Measurements from ENCODE around the gene ZNF441. TPM values are rescaled to one million over a fixed set of nuclear protein-coding genes. Genes with fewer than 3 reads are reported as not detected.
A peak's percentile ranks its signal among the peaks of the same experiment; 100 is the strongest.

The ZNF441 gene
- total RNA-seq, 2 experiments from 2014 or later = 3.6 to 4.3 TPM

DNA sequence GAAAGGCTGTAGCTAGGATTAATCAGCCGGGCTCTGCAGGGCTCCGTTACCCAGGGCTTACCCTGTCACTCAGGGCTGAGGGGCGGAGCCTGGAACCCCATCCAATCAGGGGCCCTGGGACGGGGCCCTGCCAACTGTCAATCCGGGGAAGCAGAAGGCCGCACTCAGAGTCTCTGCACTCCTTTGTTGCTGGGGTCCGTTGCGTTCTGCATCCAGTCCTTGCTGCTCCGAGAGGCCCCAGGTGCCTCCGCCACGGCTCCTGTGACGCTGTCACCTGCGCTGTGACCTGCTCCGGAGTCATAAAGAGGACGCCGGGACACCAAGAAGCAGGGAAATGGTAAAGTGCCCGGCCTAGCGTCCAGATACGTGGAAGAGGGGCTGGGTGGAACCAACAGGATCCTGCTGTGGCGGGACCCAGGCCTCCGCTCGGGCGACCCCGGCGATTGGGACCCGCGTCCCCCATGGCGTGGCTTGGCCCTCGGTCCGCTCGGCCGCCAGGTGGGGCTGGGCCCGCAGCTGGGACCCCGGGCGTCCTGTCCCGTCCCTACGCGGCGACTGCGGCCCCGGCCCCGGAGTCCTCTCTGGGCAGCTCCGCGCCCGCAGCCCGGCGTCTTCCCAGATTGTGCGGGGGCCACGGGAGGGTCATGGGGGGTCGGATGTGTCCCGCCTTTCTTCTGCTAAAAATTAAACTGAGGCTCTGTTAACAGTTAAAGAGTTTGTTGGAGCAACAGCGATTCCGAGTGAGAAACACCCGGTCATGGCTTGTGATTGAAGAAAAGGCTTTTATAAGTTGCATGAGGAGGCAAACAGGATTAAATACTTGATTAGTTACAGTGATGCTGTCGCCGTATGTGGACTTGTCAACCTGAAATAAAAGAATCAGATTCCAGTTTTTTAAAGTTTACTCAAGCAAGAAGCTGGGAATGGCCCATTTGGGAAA, 31.9 kb downstream of the ZNF441 start, which contains the start of gene ZNF491:
ZNF491 (plus strand) TSS at position 133 of the 940 bp plus-strand sequence. CDS start 7,431 bp downstream, outside the sequence.
- Mint-ChIP-seq H3K4me3 (peak within 1 kb of the TSS; percentile 87), H3K9me3 (peaks cover 9% of the 10 kb centered on the region), H3K4me1 (ENCODE audit: low read depth) (peaks cover 14% of the 10 kb centered on the region), H3K36me3 (ENCODE audit: low read depth) (peaks cover 6% of the 10 kb centered on the region), H3K27me3 (no peaks in the 10 kb centered on the region), H3K27ac (peak within 1 kb of the TSS; percentile 69)
- ATAC-seq (peak; percentile 98), DNase-seq (peak; percentile 97)
- intact Hi-C loops (cut with micrococcal nuclease) = loop anchor here (5.0 kb wide), 1 partner anchor 344 kb away; the partner anchor contains the start of gene ZNF20
- ChIA-PET CTCF (interaction anchor here (0.8 to 5.2 kb wide), 48 partner anchors 9 to 342 kb away, joined by 3 to 69 read pairs (median 6); partner anchors contain the start of genes ZNF20, ZNF439, ZNF440 and ZNF69), POLR2A (interaction anchor here (0.7 to 2.1 kb wide), 8 partner anchors 13 to 253 kb away, joined by 3 to 8 read pairs (median 4); partner anchors contain the start of genes ZNF440 and ZNF441)
- TF ChIP-seq, protein P1, sequence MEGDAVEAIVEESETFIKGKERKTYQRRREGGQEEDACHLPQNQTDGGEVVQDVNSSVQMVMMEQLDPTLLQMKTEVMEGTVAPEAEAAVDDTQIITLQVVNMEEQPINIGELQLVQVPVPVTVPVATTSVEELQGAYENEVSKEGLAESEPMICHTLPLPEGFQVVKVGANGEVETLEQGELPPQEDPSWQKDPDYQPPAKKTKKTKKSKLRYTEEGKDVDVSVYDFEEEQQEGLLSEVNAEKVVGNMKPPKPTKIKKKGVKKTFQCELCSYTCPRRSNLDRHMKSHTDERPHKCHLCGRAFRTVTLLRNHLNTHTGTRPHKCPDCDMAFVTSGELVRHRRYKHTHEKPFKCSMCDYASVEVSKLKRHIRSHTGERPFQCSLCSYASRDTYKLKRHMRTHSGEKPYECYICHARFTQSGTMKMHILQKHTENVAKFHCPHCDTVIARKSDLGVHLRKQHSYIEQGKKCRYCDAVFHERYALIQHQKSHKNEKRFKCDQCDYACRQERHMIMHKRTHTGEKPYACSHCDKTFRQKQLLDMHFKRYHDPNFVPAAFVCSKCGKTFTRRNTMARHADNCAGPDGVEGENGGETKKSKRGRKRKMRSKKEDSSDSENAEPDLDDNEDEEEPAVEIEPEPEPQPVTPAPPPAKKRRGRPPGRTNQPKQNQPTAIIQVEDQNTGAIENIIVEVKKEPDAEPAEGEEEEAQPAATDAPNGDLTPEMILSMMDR (IDR thresholded peaks at IDR 0.05) = peak; percentile 48

DNA sequence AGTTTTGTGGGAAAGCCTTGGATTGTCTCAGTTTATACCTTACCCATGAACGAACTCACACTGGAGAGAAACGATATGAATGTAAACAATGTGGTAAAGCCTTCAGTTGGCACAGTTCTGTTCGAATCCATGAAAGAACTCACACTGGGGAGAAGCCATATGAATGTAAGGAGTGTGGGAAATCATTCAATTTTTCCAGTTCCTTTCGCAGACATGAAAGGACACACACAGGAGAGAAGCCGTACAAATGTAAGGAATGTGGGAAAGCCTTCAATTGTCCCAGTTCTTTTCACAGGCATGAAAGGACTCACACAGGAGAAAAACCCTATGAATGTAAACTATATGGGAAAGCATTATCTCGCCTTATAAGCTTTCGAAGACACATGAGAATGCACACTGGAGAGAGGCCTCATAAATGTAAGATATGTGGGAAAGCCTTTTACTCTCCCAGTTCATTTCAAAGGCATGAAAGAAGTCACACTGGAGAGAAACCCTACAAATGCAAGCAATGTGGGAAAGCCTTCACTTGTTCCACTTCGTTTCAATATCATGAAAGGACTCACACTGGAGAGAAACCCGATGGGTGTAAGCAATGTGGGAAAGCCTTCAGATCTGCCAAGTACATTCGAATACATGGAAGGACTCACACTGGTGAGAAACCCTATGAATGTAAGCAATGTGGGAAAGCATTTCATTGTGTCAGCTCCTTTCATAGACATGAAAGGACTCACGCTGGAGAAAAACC, 39.7 kb downstream of the ZNF441 start:
- TF ChIP-seq, protein P1 (IDR thresholded peaks at IDR 0.05) = no peak
- CTCF ChIA-PET = no interaction called here
- Mint-ChIP-seq H3K4me1 (ENCODE audit: low read depth) (no peaks in the 10 kb centered on the region), H3K9me3 (peaks cover 45% of the 10 kb centered on the region), H3K4me3 (no peak overlapping the region), H3K36me3 (ENCODE audit: low read depth) (peaks cover 31% of the 10 kb centered on the region), H3K27me3 (no peaks in the 10 kb centered on the region), H3K27ac (no peak overlapping the region)
- ATAC-seq (no peak), DNase-seq (no peak)
- intact Hi-C loops (cut with micrococcal nuclease) = no loop called here
- POLR2A ChIA-PET = no interaction called here

DNA sequence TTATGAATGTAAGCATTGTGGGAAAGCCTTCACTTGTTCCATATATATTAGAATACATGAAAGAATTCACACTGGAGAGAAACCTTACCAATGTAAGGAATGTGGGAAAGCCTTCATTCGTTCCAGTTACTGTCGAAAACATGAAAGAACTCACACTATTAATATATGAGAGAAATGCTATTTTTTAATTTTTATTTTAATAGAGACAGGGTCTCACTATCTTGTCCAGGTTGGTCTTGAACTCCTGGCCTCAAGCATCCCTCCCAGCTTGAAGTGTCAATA, 40.2 kb downstream of the ZNF441 start:
- DNase-seq = no peak
- ChIA-PET CTCF (no interaction called here), POLR2A (no interaction called here)
- peaks cover 31% of the 10 kb centered on the region for H3K36me3 Mint-ChIP-seq (ENCODE audit: low read depth)
- TF ChIP-seq, protein P1 (IDR thresholded peaks at IDR 0.05) = no peak
- ATAC-seq = no peak
- intact Hi-C loops (cut with micrococcal nuclease) = no loop called here
- no peaks in the 10 kb centered on the region for H3K27me3 Mint-ChIP-seq
- no peaks in the 10 kb centered on the region for H3K4me1 Mint-ChIP-seq (ENCODE audit: low read depth)
- no peak overlapping the region for H3K27ac Mint-ChIP-seq
- H3K4me3 Mint-ChIP-seq = no peak overlapping the region
- H3K9me3 Mint-ChIP-seq = peaks cover 45% of the 10 kb centered on the region

DNA sequence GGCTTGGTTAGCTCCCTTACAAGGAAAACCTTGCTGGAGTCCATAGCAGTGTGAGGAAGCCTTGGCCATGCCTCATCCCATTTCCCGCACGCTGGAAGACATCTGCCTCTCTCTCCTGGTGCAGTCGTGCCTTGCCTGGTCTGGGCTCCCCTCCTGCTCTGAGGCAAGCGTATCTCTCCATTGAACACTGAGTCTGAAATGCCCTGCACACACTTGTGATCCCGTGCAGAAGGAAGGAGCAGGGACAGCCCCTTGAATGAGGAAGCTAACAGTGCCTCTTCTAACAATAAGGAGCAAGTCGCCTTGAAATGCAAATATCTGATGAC, 46.9 kb downstream of the ZNF441 start:
- Mint-ChIP-seq H3K36me3 (ENCODE audit: low read depth) (peaks cover 23% of the 10 kb centered on the region), H3K9me3 (peaks cover 4% of the 10 kb centered on the region), H3K4me1 (ENCODE audit: low read depth) (peaks cover 22% of the 10 kb centered on the region), H3K27me3 (no peaks in the 10 kb centered on the region), H3K27ac (peak overlapping the region; percentile 81), H3K4me3 (peak overlapping the region; percentile 87)
- intact Hi-C loops (cut with micrococcal nuclease) = no loop called here
- POLR2A ChIA-PET = interaction anchor here (0.5 to 2.9 kb wide), 6 partner anchors 14 to 187 kb away, joined by 3 to 8 read pairs (median 4); partner anchors contain the start of genes ZNF441 and ZNF491
- TF ChIP-seq, protein P1 (IDR thresholded peaks at IDR 0.05) = no peak
- CTCF ChIA-PET = interaction anchor here (3.9 kb wide), 1 partner anchor 16 kb away, joined by 56 read pairs; the partner anchor contains the start of gene ZNF491
- DNase-seq (no peak), ATAC-seq (peak; percentile 45)

Data from activated CD8-positive, alpha-beta T cell treated with anti-CD3 and anti-CD28 coated beads for 36 hours (primary cell).